ENCODE data around the gene TMUB1. TPM values are rescaled to one million over a fixed set of nuclear protein-coding genes. Genes with fewer than 3 reads are reported as not detected.

TMUB1 gene
- total and polyA plus RNA-seq, 9 of the 15 experiments (the other 6 are each of a cell fraction or from before 2014, with no cell fraction given), result 0.14 to 241 (median 74.1) TPM

DNA sequence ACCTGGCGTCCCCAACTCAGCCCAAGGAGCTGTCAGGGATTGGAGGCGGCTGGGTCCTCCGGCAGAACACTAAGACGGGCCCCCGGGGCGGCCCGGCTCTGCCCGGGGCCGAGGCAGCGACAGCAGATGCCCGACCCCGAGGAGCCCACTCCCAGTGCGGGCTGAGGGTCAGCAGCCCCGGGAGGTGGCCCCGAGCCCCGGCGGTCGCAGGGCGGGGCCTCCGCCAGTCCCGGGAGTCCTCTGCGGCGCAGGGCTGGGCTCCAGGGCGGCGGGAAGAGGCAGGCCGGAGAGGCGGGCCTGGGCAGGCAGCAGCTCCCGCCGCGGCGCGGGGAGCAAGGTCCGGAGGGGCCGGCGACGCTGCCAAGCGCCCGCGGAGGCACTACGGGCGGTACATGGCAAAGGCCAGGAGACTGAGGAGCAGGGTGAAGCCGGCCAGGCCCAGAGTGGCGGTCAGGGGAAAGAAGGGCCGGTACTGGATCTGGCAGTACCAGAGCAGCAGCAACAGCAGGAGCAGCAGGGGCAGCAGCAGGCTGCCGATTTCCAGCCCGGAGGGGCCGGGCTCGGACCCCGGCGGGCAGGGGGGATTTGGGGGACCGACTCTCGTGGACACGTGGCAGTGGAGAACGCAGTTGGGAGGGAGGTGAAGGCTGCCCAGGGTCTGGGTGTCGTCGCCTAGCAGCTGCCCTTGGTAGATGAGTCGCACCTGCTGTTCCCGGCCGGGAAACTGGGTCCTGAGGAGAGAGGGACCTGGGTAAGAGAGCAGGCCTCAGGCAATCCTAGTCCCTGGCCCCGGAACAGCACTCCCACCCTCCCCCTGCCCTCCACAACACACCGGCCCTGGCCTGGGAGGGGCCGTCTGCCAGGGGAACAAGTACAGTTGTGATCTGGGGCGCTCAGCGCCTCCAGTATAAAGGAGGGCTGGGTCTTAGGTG, 1.9 kb downstream of the TMUB1 start (continued):
- TF ChIP-seq POU5F1 (IDR thresholded peaks at IDR 0.05; ENCODE audit: borderline replicate concordance, low read depth, low read length, partially characterized antibody), result peak; percentile 43
- TF ChIP-seq, protein P1, sequence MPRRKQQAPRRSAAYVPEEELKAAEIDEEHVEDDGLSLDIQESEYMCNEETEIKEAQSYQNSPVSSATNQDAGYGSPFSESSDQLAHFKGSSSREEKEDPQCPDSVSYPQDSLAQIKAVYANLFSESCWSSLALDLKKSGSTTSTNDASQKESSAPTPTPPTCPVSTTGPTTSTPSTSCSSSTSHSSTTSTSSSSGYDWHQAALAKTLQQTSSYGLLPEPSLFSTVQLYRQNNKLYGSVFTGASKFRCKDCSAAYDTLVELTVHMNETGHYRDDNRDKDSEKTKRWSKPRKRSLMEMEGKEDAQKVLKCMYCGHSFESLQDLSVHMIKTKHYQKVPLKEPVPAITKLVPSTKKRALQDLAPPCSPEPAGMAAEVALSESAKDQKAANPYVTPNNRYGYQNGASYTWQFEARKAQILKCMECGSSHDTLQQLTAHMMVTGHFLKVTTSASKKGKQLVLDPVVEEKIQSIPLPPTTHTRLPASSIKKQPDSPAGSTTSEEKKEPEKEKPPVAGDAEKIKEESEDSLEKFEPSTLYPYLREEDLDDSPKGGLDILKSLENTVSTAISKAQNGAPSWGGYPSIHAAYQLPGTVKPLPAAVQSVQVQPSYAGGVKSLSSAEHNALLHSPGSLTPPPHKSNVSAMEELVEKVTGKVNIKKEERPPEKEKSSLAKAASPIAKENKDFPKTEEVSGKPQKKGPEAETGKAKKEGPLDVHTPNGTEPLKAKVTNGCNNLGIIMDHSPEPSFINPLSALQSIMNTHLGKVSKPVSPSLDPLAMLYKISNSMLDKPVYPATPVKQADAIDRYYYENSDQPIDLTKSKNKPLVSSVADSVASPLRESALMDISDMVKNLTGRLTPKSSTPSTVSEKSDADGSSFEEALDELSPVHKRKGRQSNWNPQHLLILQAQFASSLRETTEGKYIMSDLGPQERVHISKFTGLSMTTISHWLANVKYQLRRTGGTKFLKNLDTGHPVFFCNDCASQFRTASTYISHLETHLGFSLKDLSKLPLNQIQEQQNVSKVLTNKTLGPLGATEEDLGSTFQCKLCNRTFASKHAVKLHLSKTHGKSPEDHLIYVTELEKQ (CRISPR knock-in tag; IDR thresholded peaks at IDR 0.05), result no peak
- no peak for TF ChIP-seq LARP7 (IDR thresholded peaks at IDR 0.05)
- TF ChIP-seq, protein P2, sequence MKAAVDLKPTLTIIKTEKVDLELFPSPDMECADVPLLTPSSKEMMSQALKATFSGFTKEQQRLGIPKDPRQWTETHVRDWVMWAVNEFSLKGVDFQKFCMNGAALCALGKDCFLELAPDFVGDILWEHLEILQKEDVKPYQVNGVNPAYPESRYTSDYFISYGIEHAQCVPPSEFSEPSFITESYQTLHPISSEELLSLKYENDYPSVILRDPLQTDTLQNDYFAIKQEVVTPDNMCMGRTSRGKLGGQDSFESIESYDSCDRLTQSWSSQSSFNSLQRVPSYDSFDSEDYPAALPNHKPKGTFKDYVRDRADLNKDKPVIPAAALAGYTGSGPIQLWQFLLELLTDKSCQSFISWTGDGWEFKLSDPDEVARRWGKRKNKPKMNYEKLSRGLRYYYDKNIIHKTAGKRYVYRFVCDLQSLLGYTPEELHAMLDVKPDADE (conservative IDR thresholded peaks at IDR 0.05; ENCODE audit: control insufficient read depth, low read depth, low read length), result peak; percentile 36; the same call in 1 of the 2 replicates
- TF ChIP-seq ZNF76 (CRISPR knock-in tag; IDR thresholded peaks at IDR 0.05; ENCODE audit: borderline replicate concordance), result peak; percentile 60; the same call in 1 of the 2 replicates
- TF ChIP-seq, protein P3, sequence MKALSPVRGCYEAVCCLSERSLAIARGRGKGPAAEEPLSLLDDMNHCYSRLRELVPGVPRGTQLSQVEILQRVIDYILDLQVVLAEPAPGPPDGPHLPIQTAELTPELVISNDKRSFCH (CRISPR knock-in tag; IDR thresholded peaks at IDR 0.05), result 0 out of 2 replicates have a peak, but pooled peaks have one; percentile 24
- TF ChIP-seq, protein P3 (tag; IDR thresholded peaks at IDR 0.05), result no peak
- peak; percentile 39; the same call in 1 of the 2 replicates for TF ChIP-seq PHF8 (IDR thresholded peaks at IDR 0.05; ENCODE audit: borderline replicate concordance, low read length)
- no peak for TF ChIP-seq RFX7 (CRISPR knock-in tag; IDR thresholded peaks at IDR 0.05)
- TF ChIP-seq RBM15 (IDR thresholded peaks at IDR 0.05; ENCODE audit: insufficient read depth, low read length), result 0 out of 2 replicates have a peak, but pooled peaks have one; percentile 66
- TF ChIP-seq POLR3A (IDR thresholded peaks at IDR 0.05; ENCODE audit: borderline replicate concordance, extremely low read depth, insufficient read depth, insufficient read length), result no peak
- no peak for TF ChIP-seq ZKSCAN3 (CRISPR knock-in tag; IDR thresholded peaks at IDR 0.05)
- TF ChIP-seq HDGF (IDR thresholded peaks at IDR 0.05), result peak; percentile 22; the same call in 1 of the 2 replicates
- no peak for TF ChIP-seq POLR2AphosphoS2 (IDR thresholded peaks at IDR 0.05; ENCODE audit: low read length)
- no peak for TF ChIP-seq ZNF282 (CRISPR knock-in tag; IDR thresholded peaks at IDR 0.05)
- TF ChIP-seq HMG20A (CRISPR knock-in tag; conservative IDR thresholded peaks at IDR 0.05), result no peak
- TF ChIP-seq BCL6 (CRISPR knock-in tag; IDR thresholded peaks at IDR 0.05), result no peak
- 0 out of 2 replicates have a peak, but pooled peaks have one; percentile 51 for TF ChIP-seq ZNF253 (CRISPR knock-in tag; conservative IDR thresholded peaks at IDR 0.05)
- TF ChIP-seq ZNF79 (CRISPR knock-in tag; IDR thresholded peaks at IDR 0.05; ENCODE audit: low read depth), result no peak
- TF ChIP-seq CBFB (CRISPR knock-in tag; IDR thresholded peaks at IDR 0.05), result no peak
- TF ChIP-seq RBM17 (IDR thresholded peaks at IDR 0.05; ENCODE audit: borderline replicate concordance, low read depth, low read length), result no peak
- TF ChIP-seq YY1 (IDR thresholded peaks at IDR 0.05; ENCODE audit: borderline replicate concordance in 1 of 3, control insufficient read depth in 1 of 3, extremely low read depth in 1 of 3, insufficient read depth in 3 of 3, insufficient read length in 1 of 3, insufficient replicate concordance in 2 of 3, low read depth in 1 of 3, low read length in 2 of 3), result peak in 1 of 3 experiments; percentile 28

All from K562 (cell line).